Measurements from ENCODE around the gene SNX24.
A peak's percentile ranks its signal among the peaks of the same experiment; 100 is the strongest.
"Not testable (repeated sequence)": the region's sequence is repeated elsewhere in the genome, so short reads cannot be mapped to it uniquely, and the experiment has no call there.

SNX24 gene

DNA sequence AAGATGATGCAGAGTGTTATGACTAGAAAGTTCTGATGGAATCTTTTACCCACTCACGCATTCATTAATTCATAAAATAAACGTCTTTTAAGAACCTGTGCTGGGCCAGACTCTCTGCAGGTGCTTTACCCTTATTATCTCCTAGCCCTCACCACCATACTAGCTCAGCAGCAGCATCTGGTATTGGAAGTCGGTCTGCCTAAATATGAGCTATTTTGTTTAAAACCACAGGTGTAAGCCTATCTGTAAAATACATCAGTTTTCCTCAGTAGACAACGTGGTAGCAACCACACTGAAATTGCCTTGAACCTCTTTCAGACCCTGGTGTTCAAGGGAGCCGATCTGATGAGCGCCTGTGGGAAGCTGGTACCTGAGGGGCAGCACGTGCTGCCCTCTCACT, 121.7 kb downstream of the SNX24 start:
- no peak for DNase-seq (ENCODE audit: low spot score)

DNA sequence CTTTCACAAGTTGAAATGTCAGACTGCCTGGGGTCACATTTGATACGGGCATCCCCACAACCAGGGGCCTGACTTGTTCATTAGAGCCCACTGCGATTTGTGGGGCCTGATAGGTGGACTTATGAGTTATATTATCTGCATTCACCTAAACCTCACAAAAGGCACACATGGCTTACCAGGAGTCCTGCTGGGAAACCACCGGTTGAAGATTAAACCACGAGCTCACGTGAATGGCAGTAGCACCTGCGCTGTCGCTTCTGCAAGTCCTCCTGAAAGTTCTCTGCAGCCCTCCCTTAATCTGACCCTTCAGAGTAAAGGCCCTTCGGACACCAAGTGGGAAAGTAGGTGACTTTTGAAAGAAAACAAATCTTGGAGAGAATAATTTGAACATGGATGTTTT, 122.2 kb downstream of the SNX24 start:
- no peak for DNase-seq (ENCODE audit: low spot score)

DNA sequence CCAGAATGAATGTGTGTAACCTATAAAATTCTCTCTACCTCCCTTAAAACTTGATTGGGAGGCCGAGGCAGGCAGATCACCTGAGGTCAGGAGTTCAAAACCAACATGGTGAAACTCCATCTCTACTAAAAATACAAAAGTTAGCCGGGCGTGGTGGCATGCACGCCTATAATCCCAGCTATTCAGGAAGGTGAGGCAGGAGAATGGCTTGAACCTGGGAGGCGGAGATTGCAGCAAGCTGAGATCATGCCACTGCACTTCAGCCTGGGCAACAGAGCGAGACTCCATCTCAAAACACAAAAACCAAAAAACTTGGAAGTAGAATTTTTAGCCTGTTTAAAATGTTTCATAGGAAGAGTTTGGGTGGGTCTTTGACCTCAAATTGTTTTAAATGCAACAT, 122.6 kb downstream of the SNX24 start:
- not testable (repeated sequence) for DNase-seq (ENCODE audit: low spot score)

DNA sequence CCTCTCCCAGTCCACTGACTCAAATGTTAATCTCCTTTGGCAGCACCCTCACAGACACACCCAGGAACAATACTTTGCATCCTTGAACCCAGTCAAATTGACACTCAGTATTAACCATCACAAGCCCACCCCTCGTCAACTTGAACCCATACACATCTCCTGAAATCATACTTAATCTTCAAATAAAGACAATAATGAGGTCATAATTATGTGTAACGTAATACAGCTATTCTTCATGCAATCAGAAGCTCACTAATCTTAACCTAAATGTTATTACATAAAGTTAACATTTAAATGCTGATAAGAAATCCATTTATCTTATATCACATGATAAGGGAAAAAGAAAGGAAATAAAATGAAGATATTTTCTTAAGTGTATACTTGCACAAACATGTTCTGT, 125.9 kb downstream of the SNX24 start:
- DNase-seq (ENCODE audit: low spot score) = no peak

DNA sequence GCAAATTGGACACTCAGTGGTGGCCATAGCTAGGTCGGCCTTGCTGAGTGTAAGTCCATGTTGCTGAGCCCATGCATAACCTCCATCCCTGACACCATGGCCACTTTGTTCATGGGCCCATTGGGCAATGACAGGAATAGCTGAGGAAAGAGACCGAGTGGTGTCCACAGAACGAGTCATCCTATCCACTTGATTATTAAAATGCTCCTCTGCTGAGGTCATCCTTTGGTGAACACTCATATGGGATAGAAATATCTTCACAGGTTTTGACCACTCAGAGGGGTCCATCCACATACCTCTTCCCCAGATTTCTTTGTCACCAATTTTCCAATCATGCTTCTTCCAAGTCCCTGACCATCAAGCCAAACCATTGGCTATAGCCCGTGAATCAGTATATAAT, 127.5 kb downstream of the SNX24 start:
- DNase-seq (ENCODE audit: low spot score) = no peak

DNA sequence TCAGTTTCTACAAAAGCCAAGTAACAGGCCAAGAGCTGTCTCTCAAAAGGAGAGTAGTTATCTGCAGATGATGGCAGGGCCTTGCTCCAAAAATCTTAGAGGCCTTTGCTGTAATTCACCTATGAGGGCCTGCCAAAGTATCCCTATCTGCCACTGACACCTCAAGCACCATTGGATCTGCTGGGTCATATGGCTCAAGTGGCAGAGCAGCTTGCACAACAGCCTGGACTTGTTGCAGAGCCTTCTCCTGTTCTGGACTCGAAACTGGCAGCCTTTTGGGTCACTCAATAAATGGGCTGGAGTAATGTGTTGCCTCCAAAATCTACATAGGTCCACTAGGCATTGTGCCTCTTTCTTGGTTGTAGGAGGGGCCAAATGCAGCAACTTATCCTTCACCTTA, 128.3 kb downstream of the SNX24 start:
- DNase-seq (ENCODE audit: low spot score) = not testable (repeated sequence)

DNA sequence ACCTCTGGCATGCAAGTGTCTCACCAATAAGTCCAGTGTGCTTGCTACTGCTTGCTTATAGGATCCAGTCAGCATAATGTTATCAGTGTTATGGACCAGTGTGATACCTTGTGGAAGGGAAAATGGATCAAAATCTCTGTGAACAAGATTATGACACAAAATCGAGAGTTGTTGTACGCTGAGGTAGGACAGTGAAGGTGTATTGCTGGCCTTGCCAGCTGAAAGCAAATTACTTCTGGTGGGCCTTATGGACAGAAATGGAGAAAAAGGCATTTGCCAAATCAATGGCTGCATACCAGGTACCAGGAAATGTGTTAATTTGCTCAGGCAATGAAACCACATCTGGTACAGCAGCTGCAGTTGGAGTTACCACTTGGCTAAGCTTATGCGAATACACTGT, 128.8 kb downstream of the SNX24 start:
- not testable (repeated sequence) for DNase-seq (ENCODE audit: low spot score)

DNA sequence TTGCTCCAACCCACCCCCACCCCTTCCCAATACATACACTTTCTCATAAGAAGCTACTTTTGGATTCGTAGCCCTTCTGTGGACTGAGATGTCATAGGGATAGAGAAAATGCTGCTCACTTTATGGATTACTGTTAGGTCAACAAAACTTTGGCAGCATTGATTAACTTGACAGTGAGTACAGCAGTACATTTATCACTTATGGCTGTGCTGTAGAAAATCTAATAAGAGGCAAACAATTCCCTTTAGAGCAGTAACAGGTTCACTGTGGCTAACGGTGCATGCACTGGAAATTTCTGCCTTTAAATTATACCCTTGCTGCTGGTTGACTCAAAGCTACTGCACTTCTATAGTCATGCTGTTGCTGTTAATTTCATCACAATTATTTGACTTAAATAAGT, 131.9 kb downstream of the SNX24 start:
- DNase-seq (ENCODE audit: low spot score) = no peak

DNA sequence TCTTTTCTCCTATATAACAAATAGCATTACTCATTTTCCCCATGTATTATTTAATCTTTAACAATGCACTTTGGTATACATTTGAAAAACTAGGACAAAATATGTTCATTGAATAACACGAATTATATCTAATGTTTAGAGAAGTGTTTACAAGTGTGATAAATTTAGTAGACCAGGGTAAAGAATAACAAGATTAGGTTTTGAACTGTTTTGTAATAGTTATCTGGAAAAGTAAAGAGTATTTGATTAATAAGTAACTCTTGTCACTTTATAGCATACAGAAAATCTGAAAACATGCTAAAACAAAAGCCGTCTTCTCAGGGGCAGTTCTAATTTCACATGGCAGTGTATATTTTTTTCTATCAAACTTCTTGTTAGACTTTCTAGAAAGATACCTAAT, 132.7 kb downstream of the SNX24 start:
- no peak for DNase-seq (ENCODE audit: low spot score)

DNA sequence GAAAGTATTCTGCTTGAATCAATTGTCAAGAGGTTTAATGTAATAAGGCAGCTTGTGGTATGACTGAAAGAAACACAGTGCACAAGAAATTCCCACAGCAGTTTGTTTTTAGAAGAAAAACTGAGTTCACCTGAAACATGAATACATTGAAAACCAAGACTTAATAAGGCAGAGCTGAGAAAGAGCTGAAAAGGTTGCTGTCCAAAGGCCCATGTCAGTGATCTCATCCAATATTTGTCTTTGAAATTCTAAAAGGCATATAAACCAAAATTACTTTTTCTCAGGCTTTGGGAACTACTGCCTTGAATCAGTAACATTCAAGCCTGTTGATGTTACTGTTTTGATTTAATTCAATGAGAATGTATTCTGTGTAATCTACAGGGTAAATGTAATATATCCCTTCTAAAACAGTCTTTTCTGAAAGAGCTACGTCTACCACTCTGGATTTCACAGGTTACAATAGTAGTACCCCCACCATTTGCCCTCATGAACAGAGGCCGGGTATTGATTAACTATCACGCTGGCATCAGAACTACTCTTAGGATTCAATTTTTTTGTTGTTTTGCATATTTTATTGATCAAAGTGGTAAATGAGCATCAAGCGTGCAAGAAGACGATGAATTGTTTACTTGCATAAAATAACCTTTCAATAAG, 133.4 kb downstream of the SNX24 start:
- DNase-seq (ENCODE audit: low spot score) = no peak

DNA sequence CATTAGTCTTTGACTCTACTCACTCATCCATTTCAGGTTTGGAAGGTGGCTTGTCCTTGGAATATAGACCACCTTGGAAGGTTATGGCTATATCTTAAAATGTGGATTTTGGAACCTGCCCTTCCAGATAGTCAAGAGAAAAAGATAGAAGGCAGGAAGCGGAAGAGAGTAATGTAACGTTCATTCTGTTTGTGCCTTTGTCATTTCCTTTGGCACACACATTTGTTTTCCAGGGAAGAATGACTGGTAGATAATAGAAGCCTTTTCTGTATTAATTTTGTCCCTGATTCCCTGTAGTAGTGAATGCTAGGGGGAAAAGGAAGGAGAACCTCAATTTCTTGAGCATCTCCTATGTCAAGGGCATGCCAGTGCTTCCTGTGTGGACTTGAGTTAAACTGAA, 136.4 kb downstream of the SNX24 start:
- no peak for DNase-seq (ENCODE audit: low spot score)

DNA sequence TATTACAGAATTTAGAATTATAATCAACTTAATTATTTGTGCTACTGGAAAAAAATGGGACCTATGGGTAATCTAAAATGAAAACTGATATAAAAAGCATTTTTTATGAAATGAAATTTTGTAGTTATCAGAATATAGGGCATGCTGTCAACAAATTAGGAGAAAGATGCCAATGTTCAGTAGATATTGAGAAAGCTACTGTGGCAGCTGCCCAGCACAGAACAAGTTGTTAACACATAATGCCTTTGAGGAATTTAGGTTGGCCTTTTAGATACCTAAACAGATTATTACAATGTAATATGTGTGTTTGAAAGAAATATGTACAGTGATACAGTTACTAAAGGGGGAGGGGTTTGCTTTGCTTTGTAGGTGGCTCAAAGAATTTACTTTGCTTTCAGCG, 137.0 kb downstream of the SNX24 start:
- DNase-seq (ENCODE audit: low spot score) = no peak

DNA sequence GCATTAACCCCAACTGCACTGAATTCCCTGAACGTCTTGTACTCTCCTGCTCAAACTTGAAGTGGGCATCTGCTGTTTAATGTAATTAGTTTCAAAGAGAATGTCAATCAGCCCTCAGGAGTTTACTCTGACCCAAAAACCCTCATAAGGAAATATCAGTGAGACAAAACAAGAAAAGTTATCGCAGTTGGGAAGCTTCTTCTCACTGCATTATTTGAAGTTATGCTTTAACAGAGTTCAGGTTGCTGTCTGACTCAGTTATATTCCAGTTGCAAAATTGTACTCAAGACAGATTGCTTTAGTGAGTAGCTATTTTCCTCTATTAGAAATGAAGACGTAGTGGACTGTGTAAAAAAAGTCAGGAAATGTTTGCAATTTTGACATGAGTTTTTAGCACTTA, 139.0 kb downstream of the SNX24 start:
- no peak for DNase-seq (ENCODE audit: low spot score)

DNA sequence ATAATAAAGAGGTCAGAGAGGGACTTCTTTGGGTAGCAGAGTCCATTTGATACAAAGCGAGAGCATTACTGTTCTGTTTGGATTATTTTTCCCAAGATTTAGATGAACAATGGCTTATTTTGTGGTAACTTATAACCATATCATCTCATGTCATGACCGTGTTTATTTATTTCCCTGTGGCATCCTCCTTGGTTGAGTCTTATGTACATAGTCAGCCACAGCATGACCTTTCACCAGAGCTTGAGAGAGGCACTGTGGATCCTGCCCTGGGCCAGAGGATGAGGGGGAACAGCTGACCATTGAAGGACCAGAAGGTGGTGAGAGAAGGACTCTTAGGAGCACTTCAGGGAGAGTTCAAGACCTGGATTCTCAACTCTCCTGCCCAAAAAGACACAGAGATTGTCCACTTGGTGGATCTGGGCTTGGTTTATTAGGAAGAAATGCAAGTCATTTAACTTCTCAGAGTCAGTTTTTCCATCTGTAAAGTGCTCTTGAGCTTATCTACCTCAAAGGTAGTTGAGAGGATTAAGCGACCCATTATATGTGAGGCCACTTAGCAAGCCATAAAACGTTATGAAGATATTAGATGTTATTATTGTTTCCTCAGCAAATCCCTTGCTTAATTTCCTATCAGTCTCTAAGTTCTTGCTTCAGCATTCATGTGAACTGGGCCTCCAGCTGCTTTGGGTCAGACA, 139.7 kb downstream of the SNX24 start:
- no peak for DNase-seq (ENCODE audit: low spot score)

DNA sequence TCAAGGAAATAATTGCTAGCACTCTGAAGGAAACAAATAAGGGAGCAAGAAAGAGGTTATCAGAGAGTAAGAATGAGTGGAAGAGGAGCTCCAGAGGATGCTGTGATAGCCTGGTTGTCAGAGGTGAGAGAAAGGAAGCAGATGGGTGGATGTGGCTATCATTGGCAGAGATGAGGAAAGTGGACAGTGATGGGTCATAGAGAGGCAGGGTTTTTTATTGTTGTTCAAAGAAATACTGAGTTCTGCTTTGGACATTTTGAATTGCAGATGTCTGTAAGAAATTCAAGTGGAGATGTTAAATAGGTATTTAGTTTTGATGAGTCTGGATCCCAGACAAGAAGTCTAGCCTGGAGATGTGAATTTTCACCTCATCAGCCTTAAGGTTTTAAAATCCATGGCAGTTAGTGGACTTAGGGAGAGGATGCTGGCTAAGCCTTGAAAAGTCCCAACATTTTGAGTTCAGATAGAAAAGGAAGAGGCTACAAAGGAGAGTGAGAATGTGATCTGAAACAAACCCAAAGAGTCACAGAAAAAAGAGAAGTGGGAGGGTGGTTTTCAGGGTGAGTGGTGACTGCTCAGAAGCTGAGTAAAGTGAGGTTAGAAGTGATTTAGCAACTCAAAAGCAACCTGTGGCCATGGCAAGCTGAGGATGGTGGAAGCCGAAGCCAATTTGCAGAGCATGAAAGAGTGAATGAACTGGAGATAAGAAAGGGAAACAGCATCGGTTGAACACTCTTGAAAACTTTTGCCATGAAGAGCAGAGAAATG, 140.7 kb downstream of the SNX24 start:
- no peak for DNase-seq (ENCODE audit: low spot score)

DNA sequence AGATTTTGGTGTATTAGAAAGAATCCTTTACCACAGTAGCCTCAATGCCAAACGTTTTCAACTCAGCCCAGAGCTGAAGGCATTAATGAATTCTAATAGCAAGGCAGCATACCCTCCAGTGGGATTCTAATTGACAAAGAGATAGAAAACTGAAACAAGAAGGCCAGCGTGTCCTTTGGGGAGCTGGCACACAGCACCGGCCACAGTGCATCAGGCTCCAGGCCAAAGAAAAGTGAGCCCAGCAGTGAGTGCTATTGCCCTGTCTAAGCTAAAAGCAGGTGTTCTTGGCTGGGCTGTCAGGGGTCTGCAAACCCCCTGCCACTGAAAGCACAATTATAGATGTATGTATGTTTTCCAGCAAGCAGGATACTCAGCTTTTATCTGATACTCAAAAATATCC, 150.7 kb downstream of the SNX24 start:
- no peak for DNase-seq (ENCODE audit: low spot score)

DNA sequence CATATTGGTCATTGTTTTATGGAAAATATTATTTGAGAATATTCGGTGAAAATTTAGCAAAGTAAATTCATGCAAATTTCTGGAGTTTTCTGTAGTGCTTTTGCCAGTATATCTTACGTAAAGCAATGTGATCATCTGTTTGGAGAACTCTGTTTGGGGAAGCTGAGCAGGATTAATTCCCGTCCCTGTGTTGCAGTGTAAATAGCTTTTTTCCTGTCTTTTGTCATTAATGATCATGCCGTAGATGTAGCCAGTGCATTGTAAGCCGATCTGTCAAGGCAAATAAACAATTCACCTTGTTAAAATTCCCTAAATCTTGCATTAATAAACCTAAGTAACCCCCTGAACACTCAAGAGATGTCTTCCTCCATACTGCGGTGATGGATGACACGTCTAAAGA, 151.9 kb downstream of the SNX24 start:
- DNase-seq (ENCODE audit: low spot score) = no peak

DNA sequence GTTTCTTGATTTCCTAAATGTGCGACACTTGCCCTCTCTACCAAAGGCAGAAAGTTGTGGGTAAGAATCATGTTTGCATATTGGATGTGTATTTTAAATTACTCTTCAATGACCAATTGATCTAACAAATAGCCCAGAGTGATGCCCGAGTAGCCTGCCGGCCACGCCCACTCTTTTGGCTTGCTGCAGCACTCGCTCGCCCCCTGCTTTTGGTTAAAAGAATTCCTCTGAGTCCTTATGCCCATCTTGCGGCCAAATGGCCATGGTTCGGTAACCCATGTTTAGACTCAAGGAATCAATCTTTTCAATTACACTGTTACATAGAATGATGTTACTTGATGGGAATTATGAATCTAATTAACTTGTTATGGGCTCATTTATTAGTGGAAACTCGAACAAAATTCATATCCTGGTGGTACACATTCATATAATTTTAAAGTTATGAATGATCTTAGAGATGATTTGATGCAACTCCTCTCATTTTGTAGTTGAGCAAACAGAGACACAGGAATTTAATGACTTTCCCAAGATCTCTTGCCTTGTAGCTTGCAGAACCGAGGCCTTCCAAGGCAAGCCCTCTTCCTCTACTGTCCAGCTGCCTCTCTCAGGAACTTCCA, 154.6 kb downstream of the SNX24 start:
- DNase-seq (ENCODE audit: low spot score) = peak; percentile 77

DNA sequence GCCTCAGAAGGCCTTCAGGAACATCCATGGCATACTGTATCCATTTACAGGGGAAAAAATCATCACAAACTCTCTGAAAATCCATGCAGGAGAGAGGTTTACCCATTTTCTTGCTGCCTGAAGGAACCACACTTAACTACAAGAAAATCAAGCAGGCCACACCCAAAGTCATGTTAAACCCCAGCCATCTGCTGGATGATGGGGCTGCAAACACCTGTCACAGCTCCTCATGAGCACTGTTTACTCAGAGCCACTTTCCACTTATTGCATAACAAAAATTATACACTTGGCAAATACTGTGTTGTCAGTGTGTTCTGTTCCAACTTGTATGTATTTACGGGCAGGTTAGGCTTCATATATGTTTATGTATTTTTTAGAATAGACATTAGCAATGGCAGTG, 155.3 kb downstream of the SNX24 start:
- no peak for DNase-seq (ENCODE audit: low spot score)

DNA sequence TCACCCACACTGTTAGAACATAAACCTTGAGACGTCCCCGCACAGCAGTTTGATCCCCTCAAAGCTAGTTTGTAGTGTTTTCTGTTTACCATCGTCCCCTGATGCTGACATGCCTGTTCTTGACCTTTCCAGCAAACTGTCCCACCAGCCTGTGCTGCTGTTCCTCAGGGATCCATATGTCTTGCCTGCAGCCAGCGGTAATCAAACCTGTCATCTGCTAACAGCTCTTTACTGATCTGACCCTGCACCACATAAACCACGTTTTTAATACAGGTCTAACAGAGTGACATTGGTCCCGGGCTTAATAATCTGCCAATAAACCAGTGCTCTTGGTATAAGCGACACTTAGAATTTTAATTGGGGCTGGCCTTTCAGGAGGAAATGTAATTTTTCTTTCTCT, 156.4 kb downstream of the SNX24 start:
- DNase-seq (ENCODE audit: low spot score) = no peak

DNA sequence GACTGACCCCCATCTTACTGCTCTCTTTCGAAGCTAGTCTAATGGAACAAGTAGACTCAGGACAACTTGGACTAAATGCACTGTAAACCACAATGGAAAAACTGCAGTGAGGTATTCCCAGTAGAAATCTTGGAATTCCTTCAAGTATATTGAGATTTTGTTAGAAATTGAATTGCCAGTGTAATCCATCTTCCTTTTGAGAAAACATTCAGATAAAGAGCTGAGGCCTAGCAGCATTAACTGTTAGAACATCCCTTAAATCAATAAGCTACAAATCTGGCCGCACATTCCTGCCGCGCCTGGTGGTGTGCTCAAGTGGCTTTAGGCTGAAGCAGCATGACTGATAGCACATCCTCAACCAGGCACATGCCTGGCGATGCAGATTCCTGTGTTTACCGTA, 161.8 kb downstream of the SNX24 start:
- no peak for DNase-seq (ENCODE audit: low spot score)

DNA sequence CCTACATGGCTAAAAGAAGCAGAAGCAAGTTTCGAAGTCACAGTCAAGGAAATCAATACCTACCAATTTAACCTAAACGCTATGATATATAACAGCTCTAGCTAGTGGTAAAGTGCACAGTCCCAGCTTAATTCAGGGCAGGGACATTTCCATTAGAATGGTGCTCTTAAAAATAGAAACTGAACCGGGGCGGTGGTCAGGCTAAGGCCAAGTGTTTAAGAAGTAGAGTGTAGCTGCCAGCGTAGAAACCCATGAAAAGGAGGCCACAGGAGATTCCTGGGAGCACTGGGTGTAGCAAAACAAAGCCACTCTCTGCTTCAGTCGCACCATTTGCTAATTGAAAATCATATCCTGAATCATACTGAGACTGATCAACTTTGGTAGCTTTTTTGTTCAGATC, 162.3 kb downstream of the SNX24 start:
- DNase-seq (ENCODE audit: low spot score) = no peak

DNA sequence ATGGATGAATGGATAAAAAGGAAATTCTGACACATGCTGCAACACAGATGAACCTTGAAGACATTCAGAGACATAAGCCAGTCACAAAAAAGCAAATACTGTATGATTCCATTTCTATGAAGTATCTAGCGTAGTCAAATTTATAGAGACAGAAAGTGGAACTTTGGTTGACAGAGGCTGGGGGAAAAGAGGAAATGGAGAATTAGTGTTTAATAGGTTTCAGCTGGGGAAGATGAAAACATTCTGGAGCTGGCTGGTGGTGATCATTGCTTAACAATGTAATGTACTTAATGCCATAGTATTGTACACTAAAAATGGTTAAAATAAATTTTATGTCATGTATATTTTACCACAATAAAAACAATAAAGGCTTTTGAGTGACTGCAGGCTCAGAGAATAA, 166.9 kb downstream of the SNX24 start:
- no peak for DNase-seq (ENCODE audit: low spot score)

Measured in ecto neural progenitor cell (in vitro differentiated cells).